Endodermal cell (in vitro differentiated cells): ENCODE measurements around the gene PKLR. TPM values are rescaled to one million over a fixed set of nuclear protein-coding genes. Genes with fewer than 3 reads are reported as not detected.
A peak's percentile ranks its signal among the peaks of the same experiment; 100 is the strongest.

Experiments used
- DNase-seq: peaks from one replicate; pipeline ENCODE4 v3.0.0-alpha.2; 2017
- H3K27ac ChIP-seq: 2 replicates; pipeline ENCODE4 v1.5.1; 2013; ENCODE audit warnings: mild to moderate bottlenecking, low read depth, low read length, moderate library complexity
- H3K27me3 ChIP-seq: 2 replicates; pipeline ENCODE4 v1.6.1; 2013; ENCODE audit warnings: mild to moderate bottlenecking, low read length, moderate library complexity; ENCODE audit not compliant: insufficient read depth, control insufficient read depth, poor library complexity, severe bottlenecking
- H3K36me3 ChIP-seq: 2 replicates; pipeline ENCODE4 v1.7.0; 2013; ENCODE audit warnings: mild to moderate bottlenecking, low read length, moderate library complexity; ENCODE audit not compliant: control insufficient read depth, insufficient read depth
- H3K4me1 ChIP-seq: one replicate; pipeline ENCODE4 v1.7.0; 2013; ENCODE audit warnings: low read length; ENCODE audit not compliant: control insufficient read depth, insufficient read depth
- H3K4me3 ChIP-seq: 2 replicates; pipeline ENCODE4 v1.5.1; 2013; ENCODE audit warnings: mild to moderate bottlenecking, low read length, moderate library complexity
- H3K9ac ChIP-seq: 2 replicates; pipeline ENCODE4 v1.6.1; 2013; ENCODE audit warnings: mild to moderate bottlenecking, low read length, moderate library complexity; ENCODE audit not compliant: poor library complexity, severe bottlenecking; ENCODE audit errors: extremely low read depth
- H3K9me3 ChIP-seq: 2 replicates; pipeline ENCODE4 v1.6.1; 2013; ENCODE audit warnings: mild to moderate bottlenecking, low read length, moderate library complexity; ENCODE audit not compliant: control insufficient read depth
- H3K27ac Mint-ChIP-seq: 2 replicates; pipeline ENCODE4 v1.8.0; 2020; ENCODE audit warnings: mixed read lengths
- H3K27me3 Mint-ChIP-seq: 2 replicates; pipeline ENCODE4 v1.8.0; 2021; ENCODE audit warnings: mild to moderate bottlenecking, mixed read lengths; ENCODE audit not compliant: insufficient read depth
- H3K36me3 Mint-ChIP-seq: 2 replicates; pipeline ENCODE4 v1.8.0; 2020; ENCODE audit warnings: low read depth, mixed read lengths
- H3K4me1 Mint-ChIP-seq: 2 replicates; pipeline ENCODE4 v1.8.0; 2020; ENCODE audit warnings: mixed read lengths
- H3K4me3 Mint-ChIP-seq: 2 replicates; pipeline ENCODE4 v1.8.0; 2020; ENCODE audit warnings: mild to moderate bottlenecking, moderate library complexity, mixed read lengths
- H3K9me3 Mint-ChIP-seq: 2 replicates; pipeline ENCODE4 v1.8.0; 2020; ENCODE audit warnings: mild to moderate bottlenecking, mixed read lengths
- CTCF ChIP-seq: fragments of 200-600 bp; sonication (generic); conservative IDR thresholded peaks from 2 replicates; pipeline ENCODE4 v1.5.0; 2021; ENCODE audit warnings: antibody characterized with exemption, mild to moderate bottlenecking
- WGBS, 2 experiments: methylation state at CpG; one replicate each; pipeline versions ENCODE4 v1.1.5 to v1.1.7; 2013; ENCODE audit warnings: missing lambda C conversion rate in 2 of 2, mixed read lengths in 1 of 2; ENCODE audit not compliant: insufficient coverage in 1 of 2, insufficient read length in 1 of 2; 5-methylcytosine and 5-hydroxymethylcytosine counted together
- total RNA-seq, 2 donors: library from RNA; stranded (reverse); fragmentation: NEBNext Ultra II Directional in 1 of 2; extraction: Animal tissue kit (Norgen Biotek cat#: 25700) in 1 of 2; gene quantifications; 2 replicates in 1 of 2; 3 replicates in 1 of 2; pipeline ENCODE4 v1.2.1, GENCODE V29; 2021

PKLR gene
- total RNA-seq, 2 donors from 2014 or later: 0.40 TPM; not detected in 1

GRCh38 chr1:155263067-155263466 is 38.2 kb downstream of the PKLR start:
- peaks cover 70% of the 10 kb centered on the region for H3K36me3 ChIP-seq
- no peak for DNase-seq
- no peaks in the 10 kb centered on the region for H3K4me1 ChIP-seq
- H3K36me3 Mint-ChIP-seq: peaks cover 63% of the 10 kb centered on the region
- H3K9me3 Mint-ChIP-seq: no peaks in the 10 kb centered on the region
- H3K27me3 ChIP-seq: no peaks in the 10 kb centered on the region
- no peaks in the 10 kb centered on the region for H3K9me3 ChIP-seq
- no peak overlapping the region for H3K27ac ChIP-seq
- H3K27ac Mint-ChIP-seq: peak overlapping the region; percentile 94
- peaks cover 13% of the 10 kb centered on the region for H3K4me1 Mint-ChIP-seq
- no peak overlapping the region for H3K4me3 ChIP-seq
- no peak overlapping the region for H3K4me3 Mint-ChIP-seq
- no peak overlapping the region for H3K9ac ChIP-seq
- no peaks in the 10 kb centered on the region for H3K27me3 Mint-ChIP-seq
- TF ChIP-seq CTCF: no peak
- 92 to 94% methylated on average over 9 to 11 of the region's 11 CpGs for WGBS, 2 experiments

GRCh38 chr1:155261852-155262673 is 39.2 kb downstream of the PKLR start, which contains the start of gene SCAMP3:
TSS of gene SCAMP3 (minus strand) at chr1:155262360. CDS start at chr1:155262151, 209 bp downstream.
- Mint-ChIP-seq H3K4me3 (peak within 1 kb of the TSS; percentile 91), H3K9me3 (no peaks in the 10 kb centered on the region), H3K4me1 (peaks cover 13% of the 10 kb centered on the region), H3K27ac (peak within 1 kb of the TSS; percentile 94), H3K36me3 (peaks cover 61% of the 10 kb centered on the region), H3K27me3 (no peaks in the 10 kb centered on the region)
- Histone ChIP-seq H3K27ac (peak within 1 kb of the TSS; percentile 59), H3K4me1 (no peaks in the 10 kb centered on the region), H3K27me3 (no peaks in the 10 kb centered on the region), H3K9me3 (no peaks in the 10 kb centered on the region), H3K36me3 (peaks cover 60% of the 10 kb centered on the region), H3K4me3 (peak within 1 kb of the TSS; percentile 92), H3K9ac (peak within 1 kb of the TSS; percentile 56)
- no peak for TF ChIP-seq CTCF
- WGBS, 2 experiments: 2 to 5% methylated on average over 22 to 47 of the region's 47 CpGs
- peak; percentile 98 for DNase-seq

DNA sequence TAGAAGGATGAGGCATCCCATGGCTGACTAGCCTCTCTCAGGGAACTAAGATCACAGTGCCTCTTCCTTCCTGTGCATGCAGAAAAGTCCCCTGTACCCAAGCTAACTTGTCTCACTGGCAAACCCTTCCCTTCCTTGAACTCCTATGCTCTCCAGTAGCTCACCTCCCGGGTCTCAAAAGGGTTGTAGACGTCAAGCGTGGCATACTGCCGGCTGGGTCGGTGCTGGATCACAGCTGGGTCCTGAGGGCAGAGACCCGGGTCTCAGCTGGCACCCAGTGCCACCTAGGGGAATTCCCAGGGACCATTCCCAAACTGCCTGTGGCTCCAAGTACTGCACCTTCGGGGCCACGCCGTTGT is 39.8 kb downstream of the PKLR start:
- peak; percentile 49 for TF ChIP-seq CTCF
- peaks cover 55% of the 10 kb centered on the region for H3K36me3 ChIP-seq
- Mint-ChIP-seq H3K36me3 (peaks cover 56% of the 10 kb centered on the region), H3K4me3 (peak overlapping the region; percentile 91), H3K27me3 (no peaks in the 10 kb centered on the region), H3K4me1 (peaks cover 13% of the 10 kb centered on the region), H3K27ac (peak overlapping the region; percentile 94), H3K9me3 (no peaks in the 10 kb centered on the region)
- no peak for DNase-seq
- H3K9me3 ChIP-seq: no peaks in the 10 kb centered on the region
- 5 to 7% methylated on average over 6 to 9 of the region's 9 CpGs for WGBS, 2 experiments
- no peaks in the 10 kb centered on the region for H3K27me3 ChIP-seq
- H3K9ac ChIP-seq: peak overlapping the region; percentile 56
- H3K4me3 ChIP-seq: peak overlapping the region; percentile 92
- H3K4me1 ChIP-seq: no peaks in the 10 kb centered on the region
- peak overlapping the region; percentile 59 for H3K27ac ChIP-seq
